Measurements from ENCODE around the gene C10orf95. TPM values are rescaled to one million over a fixed set of nuclear protein-coding genes. Genes with fewer than 3 reads are reported as not detected.

C10orf95 gene
- total and polyA plus RNA-seq, 8 donors, result 0.70 to 7.3 (median 1.7) TPM

GRCh38 chr10:102431452-102432124 lies 19.8 kb downstream of the C10orf95 start:
- DNase-seq, result no peak
- no peaks in the 10 kb centered on the region for H3K9me3 ChIP-seq
- peak overlapping the region; percentile 69 to 84 for H3K27ac ChIP-seq
- TF ChIP-seq, protein P1, sequence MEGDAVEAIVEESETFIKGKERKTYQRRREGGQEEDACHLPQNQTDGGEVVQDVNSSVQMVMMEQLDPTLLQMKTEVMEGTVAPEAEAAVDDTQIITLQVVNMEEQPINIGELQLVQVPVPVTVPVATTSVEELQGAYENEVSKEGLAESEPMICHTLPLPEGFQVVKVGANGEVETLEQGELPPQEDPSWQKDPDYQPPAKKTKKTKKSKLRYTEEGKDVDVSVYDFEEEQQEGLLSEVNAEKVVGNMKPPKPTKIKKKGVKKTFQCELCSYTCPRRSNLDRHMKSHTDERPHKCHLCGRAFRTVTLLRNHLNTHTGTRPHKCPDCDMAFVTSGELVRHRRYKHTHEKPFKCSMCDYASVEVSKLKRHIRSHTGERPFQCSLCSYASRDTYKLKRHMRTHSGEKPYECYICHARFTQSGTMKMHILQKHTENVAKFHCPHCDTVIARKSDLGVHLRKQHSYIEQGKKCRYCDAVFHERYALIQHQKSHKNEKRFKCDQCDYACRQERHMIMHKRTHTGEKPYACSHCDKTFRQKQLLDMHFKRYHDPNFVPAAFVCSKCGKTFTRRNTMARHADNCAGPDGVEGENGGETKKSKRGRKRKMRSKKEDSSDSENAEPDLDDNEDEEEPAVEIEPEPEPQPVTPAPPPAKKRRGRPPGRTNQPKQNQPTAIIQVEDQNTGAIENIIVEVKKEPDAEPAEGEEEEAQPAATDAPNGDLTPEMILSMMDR (IDR thresholded peaks at IDR 0.05), result no peak
- no peaks in the 10 kb centered on the region for H3K36me3 ChIP-seq
- ATAC-seq, result peak; percentile 1
- no peaks in the 10 kb centered on the region for H3K27me3 ChIP-seq
- peak overlapping the region; percentile 88 for H3K4me3 ChIP-seq
- intact Hi-C loops (cut with DNase I), result loop anchor here in 1 of 2 donors (5.0 kb wide), 1 partner anchor 46 kb away; no protein-coding TSS in a partner anchor
- peaks cover 13 to 42% of the 10 kb centered on the region in 2 donors for H3K4me1 ChIP-seq

GRCh38 chr10:102429468-102429867 lies 21.9 kb downstream of the C10orf95 start:
- H3K36me3 ChIP-seq, result peaks cover 0 to 6% of the 10 kb centered on the region in 2 donors
- no peaks in the 10 kb centered on the region for H3K9me3 ChIP-seq
- intact Hi-C loops (cut with DNase I), result no loop called here
- no peak overlapping the region for H3K4me3 ChIP-seq
- H3K27me3 ChIP-seq, result no peaks in the 10 kb centered on the region
- DNase-seq (no peak), ATAC-seq (no peak)
- no peak overlapping the region for H3K27ac ChIP-seq
- H3K4me1 ChIP-seq, result peaks cover 6 to 28% of the 10 kb centered on the region in 2 donors
- TF ChIP-seq, protein P1 (IDR thresholded peaks at IDR 0.05), result no peak

- peaks cover 12 to 30% of the 10 kb centered on the region in 2 donors for H3K4me1 ChIP-seq
- DNase-seq (no peak), ATAC-seq (no peak)
- TF ChIP-seq, protein P1 (IDR thresholded peaks at IDR 0.05), result no peak
- intact Hi-C loops (cut with DNase I), result no loop called here
- no peaks in the 10 kb centered on the region for H3K9me3 ChIP-seq
- no peak overlapping the region for H3K4me3 ChIP-seq
- H3K27ac ChIP-seq, result no peak overlapping the region
- no peaks in the 10 kb centered on the region for H3K27me3 ChIP-seq
- H3K36me3 ChIP-seq, result peaks cover 0 to 21% of the 10 kb centered on the region in 2 donors
These were observed 24.5 kb downstream of the C10orf95 start for GRCh38 chr10:102426803-102427287.

DNA sequence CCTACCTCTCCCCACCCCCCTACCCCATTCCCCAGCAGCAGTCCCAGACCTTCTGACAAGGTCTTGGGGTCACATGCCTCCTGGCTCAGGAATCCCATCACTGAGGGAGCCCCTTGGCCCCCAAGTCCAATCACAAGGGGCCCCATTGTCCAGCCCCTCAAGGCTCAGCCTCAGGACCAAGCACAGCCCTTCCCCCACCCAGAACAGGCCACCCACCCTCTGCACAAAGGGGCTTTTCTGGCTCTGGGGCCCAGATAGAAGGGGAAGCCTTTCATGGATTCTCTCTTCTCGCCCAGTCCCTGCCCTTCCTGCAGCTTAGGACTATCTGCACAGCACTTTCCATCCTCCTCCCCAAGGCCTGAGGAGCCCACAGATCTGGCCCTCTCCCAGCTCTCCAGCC lies 25.9 kb downstream of the C10orf95 start:
- intact Hi-C loops (cut with DNase I), result no loop called here
- TF ChIP-seq, protein P1 (IDR thresholded peaks at IDR 0.05), result no peak
- H3K9me3 ChIP-seq, result no peaks in the 10 kb centered on the region
- peaks cover 0 to 21% of the 10 kb centered on the region in 2 donors for H3K36me3 ChIP-seq
- H3K4me1 ChIP-seq, result peaks cover 8 to 22% of the 10 kb centered on the region in 2 donors
- ATAC-seq (no peak), DNase-seq (no peak)
- no peak overlapping the region for H3K4me3 ChIP-seq
- no peak overlapping the region for H3K27ac ChIP-seq
- H3K27me3 ChIP-seq, result no peaks in the 10 kb centered on the region

DNA sequence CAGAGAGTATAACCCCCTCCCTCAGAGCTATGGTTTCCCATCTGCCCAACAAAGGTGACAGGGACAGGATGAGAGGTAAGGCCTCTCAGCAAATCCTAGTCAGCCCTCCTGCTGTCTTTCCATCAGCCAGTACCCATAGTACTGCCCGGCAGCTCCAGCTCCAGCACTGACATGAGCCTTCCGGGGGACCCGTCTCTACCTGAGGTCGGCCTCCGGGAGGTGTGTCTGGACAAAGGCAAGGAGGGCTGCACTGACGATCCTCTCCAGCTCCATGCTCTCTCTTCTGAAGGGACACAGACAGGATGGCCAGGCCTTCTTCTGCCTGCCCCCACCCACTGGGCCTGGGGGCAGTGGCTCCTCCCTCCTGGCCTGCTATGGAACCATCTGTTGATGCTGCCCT lies 26.4 kb downstream of the C10orf95 start:
- DNase-seq (peak in 1 of 4 donors; percentile 64), ATAC-seq (no peak)
- H3K36me3 ChIP-seq, result peaks cover 0 to 21% of the 10 kb centered on the region in 2 donors
- no peaks in the 10 kb centered on the region for H3K27me3 ChIP-seq
- no peaks in the 10 kb centered on the region for H3K9me3 ChIP-seq
- H3K4me1 ChIP-seq, result peaks cover 13 to 27% of the 10 kb centered on the region in 2 donors
- H3K27ac ChIP-seq, result no peak overlapping the region
- TF ChIP-seq, protein P1 (IDR thresholded peaks at IDR 0.05), result no peak
- intact Hi-C loops (cut with DNase I), result no loop called here
- no peak overlapping the region for H3K4me3 ChIP-seq

All from left lung (tissue), 10 donors.